SKM-1 (cell line): ENCODE results near the gene IRS1.
A peak's percentile ranks its signal among the peaks of the same experiment; 100 is the strongest.

Experiments
- DNase-seq: peaks from one replicate; lab custom pipeline; 2025; ENCODE audit not compliant: unreplicated experiment; lab: John Stamatoyannopoulos, UW

IRS1 gene

GRCh38 chr2:226828191-226828590, 28.6 kb upstream of the IRS1 start:
- DNase-seq, result no peak

GRCh38 chr2:226825056-226825455, 25.4 kb upstream of the IRS1 start:
- DNase-seq, result no peak

GRCh38 chr2:226818930-226819329, 19.3 kb upstream of the IRS1 start:
- DNase-seq, result no peak

- no peak for DNase-seq
Measured at GRCh38 chr2:226813148-226813701, 13.6 kb upstream of the IRS1 start.

GRCh38 chr2:226803410-226803809, 3.8 kb upstream of the IRS1 start:
- DNase-seq, result no peak

- peak; percentile 77 for DNase-seq
Measured at GRCh38 chr2:226802573-226802972, 3.0 kb upstream of the IRS1 start.

GRCh38 chr2:226800941-226801784, 1.5 kb upstream of the IRS1 start:
- DNase-seq, result no peak

GRCh38 chr2:226799976-226800940, 638 bp upstream of the IRS1 start:
- no peak for DNase-seq

GRCh38 chr2:226798422-226799210, 1.0 kb downstream of the IRS1 start:
- no peak for DNase-seq

- DNase-seq, result no peak
Measured at GRCh38 chr2:226797989-226798421, 1.6 kb downstream of the IRS1 start.

- no peak for DNase-seq
Measured at GRCh38 chr2:226797289-226797988, 2.2 kb downstream of the IRS1 start.

GRCh38 chr2:226796840-226797288, 2.8 kb downstream of the IRS1 start:
- DNase-seq, result no peak

- no peak for DNase-seq
Measured at GRCh38 chr2:226796012-226796839, 3.4 kb downstream of the IRS1 start.

GRCh38 chr2:226795281-226796011, 4.2 kb downstream of the IRS1 start:
- DNase-seq, result no peak

- DNase-seq, result no peak
Measured at GRCh38 chr2:226794751-226795171, 4.9 kb downstream of the IRS1 start.

GRCh38 chr2:226794196-226794661, 5.4 kb downstream of the IRS1 start:
- no peak for DNase-seq

GRCh38 chr2:226793646-226794045, 6.0 kb downstream of the IRS1 start:
- DNase-seq, result no peak

- DNase-seq, result no peak
Measured at GRCh38 chr2:226792155-226792881, 7.3 kb downstream of the IRS1 start.
